Lower leg skin (tissue), 4 donors: ENCODE results near the gene TNFRSF8. TPM values are rescaled to one million over a fixed set of nuclear protein-coding genes. Genes with fewer than 3 reads are reported as not detected.

Source experiments
- DNase-seq, 2 donors: peaks; one replicate each; pipeline ENCODE4 v3.0.0-alpha.2; 2019; ENCODE audit warnings: low spot score in 2 of 2
- H3K4me3 ChIP-seq: fragments of 200-600 bp; sonication (generic); 2 replicates; pipeline ENCODE4 v1.5.1; 2017; ENCODE audit warnings: mild to moderate bottlenecking, low read depth; ENCODE audit not compliant: poor library complexity, severe bottlenecking
- POLR2A ChIP-seq, 2 donors: fragments of 450-650 bp; IDR thresholded peaks; one replicate each; pipeline ENCODE4 v1.6.1; 2016 to 2017; ENCODE audit warnings: antibody characterized with exemption in 2 of 2, mild to moderate bottlenecking in 1 of 2, moderate library complexity in 1 of 2
- WGBS, 2 donors: methylation state at CpG; one replicate each; pipeline ENCODE4 v1.1.5; 2018; 5-methylcytosine and 5-hydroxymethylcytosine counted together
- intact Hi-C: fragments of 100-400 bp; cut with DNase I; formaldehyde crosslinking; loops from one replicate; pipeline ENCODE4 v1.15.0; 2023; ENCODE audit warnings: low total_unique reads
- total RNA-seq, 4 donors: library from RNA; depleted of rRNA; stranded (reverse); fragments of >200 nt; gene quantifications; one replicate each; pipeline ENCODE4 v1.1.0, GENCODE V29; 2016
- TF ChIP-seq, protein P1 (sequence below), 3 donors: fragments of 450-650 bp; IDR thresholded peaks; one replicate each; pipeline ENCODE4 v1.5.1; 2016; ENCODE audit warnings: antibody characterized with exemption in 3 of 3, mild to moderate bottlenecking in 3 of 3, moderate library complexity in 2 of 3

Gene TNFRSF8
- total RNA-seq, 4 donors from 2014 or later = 0.72 to 4.1 (median 1.9) TPM

- DNase-seq = no peak
- intact Hi-C loops = no loop called here
- 48 to 70% methylated on average over 12 to 13 of the region's 13 CpGs for WGBS, 2 donors
- TF ChIP-seq POLR2A (IDR thresholded peaks at IDR 0.05) = no peak
- H3K4me3 ChIP-seq = no peak overlapping the region
These were observed 123.0 kb downstream of the TNFRSF8 start for GRCh38 chr1:12185918-12186678.

DNA sequence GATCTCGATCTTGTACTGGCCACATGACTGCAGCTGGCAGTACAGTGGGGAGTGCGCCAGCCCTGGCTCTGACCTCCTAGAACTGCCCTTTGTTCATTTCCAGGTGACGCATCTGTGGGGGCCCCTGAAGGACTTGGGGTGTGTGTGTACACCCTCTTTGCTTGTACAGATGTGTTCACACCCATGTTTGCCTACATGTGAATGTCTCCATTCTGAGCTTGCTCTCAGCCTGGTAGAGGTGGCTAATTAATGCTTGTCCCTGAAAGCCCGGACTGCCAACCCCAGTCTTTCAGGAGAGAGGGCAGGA is 123.5 kb downstream of the TNFRSF8 start:
- no peak for DNase-seq
- 75 to 80% methylated on average over 4 of the region's 4 CpGs for WGBS, 2 donors
- no peak overlapping the region for H3K4me3 ChIP-seq
- TF ChIP-seq, protein P1, sequence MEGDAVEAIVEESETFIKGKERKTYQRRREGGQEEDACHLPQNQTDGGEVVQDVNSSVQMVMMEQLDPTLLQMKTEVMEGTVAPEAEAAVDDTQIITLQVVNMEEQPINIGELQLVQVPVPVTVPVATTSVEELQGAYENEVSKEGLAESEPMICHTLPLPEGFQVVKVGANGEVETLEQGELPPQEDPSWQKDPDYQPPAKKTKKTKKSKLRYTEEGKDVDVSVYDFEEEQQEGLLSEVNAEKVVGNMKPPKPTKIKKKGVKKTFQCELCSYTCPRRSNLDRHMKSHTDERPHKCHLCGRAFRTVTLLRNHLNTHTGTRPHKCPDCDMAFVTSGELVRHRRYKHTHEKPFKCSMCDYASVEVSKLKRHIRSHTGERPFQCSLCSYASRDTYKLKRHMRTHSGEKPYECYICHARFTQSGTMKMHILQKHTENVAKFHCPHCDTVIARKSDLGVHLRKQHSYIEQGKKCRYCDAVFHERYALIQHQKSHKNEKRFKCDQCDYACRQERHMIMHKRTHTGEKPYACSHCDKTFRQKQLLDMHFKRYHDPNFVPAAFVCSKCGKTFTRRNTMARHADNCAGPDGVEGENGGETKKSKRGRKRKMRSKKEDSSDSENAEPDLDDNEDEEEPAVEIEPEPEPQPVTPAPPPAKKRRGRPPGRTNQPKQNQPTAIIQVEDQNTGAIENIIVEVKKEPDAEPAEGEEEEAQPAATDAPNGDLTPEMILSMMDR (IDR thresholded peaks at IDR 0.05) = no peak
- TF ChIP-seq POLR2A (IDR thresholded peaks at IDR 0.05) = no peak
- intact Hi-C loops = no loop called here

- intact Hi-C loops = no loop called here
- no peak overlapping the region for H3K4me3 ChIP-seq
- 35 to 40% methylated on average over 3 of the region's 3 CpGs for WGBS, 2 donors
- TF ChIP-seq, protein P1 (IDR thresholded peaks at IDR 0.05) = no peak
- no peak for TF ChIP-seq POLR2A (IDR thresholded peaks at IDR 0.05)
- no peak for DNase-seq
These were observed 125.0 kb downstream of the TNFRSF8 start for GRCh38 chr1:12188115-12188514.

DNA sequence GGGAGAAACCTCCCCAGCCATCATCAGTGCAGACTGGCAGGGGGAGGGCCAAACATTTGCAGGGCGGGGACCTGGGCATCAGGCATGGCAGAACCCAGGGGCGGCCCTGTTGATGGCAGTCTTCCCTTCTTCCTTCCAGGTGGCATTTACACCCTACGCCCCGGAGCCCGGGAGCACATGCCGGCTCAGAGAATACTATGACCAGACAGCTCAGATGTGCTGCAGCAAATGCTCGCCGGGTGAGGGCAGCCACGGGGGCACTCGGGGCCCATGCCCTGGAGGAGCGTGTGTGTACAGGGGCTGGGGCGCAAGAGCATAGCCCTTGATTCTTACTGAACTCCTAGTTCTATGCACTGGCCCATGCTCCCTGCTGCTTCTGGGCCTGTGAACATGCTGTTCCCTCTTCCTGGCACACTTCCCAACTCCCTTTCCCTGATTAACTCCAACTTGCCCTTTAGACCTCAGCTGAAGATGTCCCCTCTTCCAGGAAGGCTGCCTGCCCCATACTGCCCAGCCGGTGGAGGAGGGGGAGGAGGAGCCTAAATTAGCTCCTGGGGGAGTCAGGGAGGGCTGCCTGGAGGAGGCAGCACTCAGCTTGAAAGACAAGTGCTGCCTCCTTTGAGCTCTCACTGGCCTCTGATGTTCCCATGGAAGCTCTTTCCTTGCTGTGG is 125.7 kb downstream of the TNFRSF8 start:
- WGBS, 2 donors = 57 to 78% methylated on average over 13 of the region's 13 CpGs
- TF ChIP-seq, protein P1 (IDR thresholded peaks at IDR 0.05) = no peak
- TF ChIP-seq POLR2A (IDR thresholded peaks at IDR 0.05) = no peak
- H3K4me3 ChIP-seq = no peak overlapping the region
- DNase-seq = no peak
- intact Hi-C loops = no loop called here

- WGBS, 2 donors = 64 to 75% methylated on average over 5 of the region's 5 CpGs
- H3K4me3 ChIP-seq = no peak overlapping the region
- no peak for DNase-seq
- TF ChIP-seq, protein P1 (IDR thresholded peaks at IDR 0.05) = no peak
- TF ChIP-seq POLR2A (IDR thresholded peaks at IDR 0.05) = no peak
- intact Hi-C loops = no loop called here
These were observed 126.2 kb downstream of the TNFRSF8 start for GRCh38 chr1:12189328-12189682.

- intact Hi-C loops = no loop called here
- H3K4me3 ChIP-seq = no peak overlapping the region
- WGBS, 2 donors = 74 to 87% methylated on average over 49 to 55 of the region's 58 CpGs
- TF ChIP-seq, protein P1 (IDR thresholded peaks at IDR 0.05) = no peak
- no peak for TF ChIP-seq POLR2A (IDR thresholded peaks at IDR 0.05)
- no peak for DNase-seq
These were observed 128.3 kb downstream of the TNFRSF8 start for GRCh38 chr1:12191242-12192032.
